C1 segment of cervical spinal cord (tissue), 14 donors: ENCODE results near the gene SMIM27.
"Not testable (repeated sequence)": the region's sequence is repeated elsewhere in the genome, so short reads cannot be mapped to it uniquely, and the experiment has no call there.

Experiments
- DNase-seq, 14 donors: peaks; one replicate each; lab custom pipeline; 2025; lab: John Stamatoyannopoulos, UW

The SMIM27 gene

DNA sequence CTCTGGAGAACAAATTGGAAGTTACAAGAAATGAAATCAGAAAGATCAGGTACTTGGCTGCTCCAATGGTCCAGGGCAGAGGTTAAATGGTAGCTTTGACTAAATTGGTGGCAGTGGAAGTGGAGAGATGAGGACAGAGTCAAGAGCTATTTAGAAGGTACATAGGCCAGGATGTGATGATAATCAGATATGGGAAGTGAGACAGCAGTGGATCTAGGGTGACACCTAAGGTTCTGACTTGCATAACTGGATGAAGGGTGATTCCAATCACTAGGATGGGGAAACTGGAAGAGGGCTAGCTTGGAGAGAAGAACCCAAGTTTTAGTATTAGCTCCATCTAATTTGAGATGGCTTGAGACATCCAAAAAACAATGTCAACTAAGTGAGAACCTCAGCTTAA is 44.8 kb downstream of the SMIM27 start:
- DNase-seq, result no peak

DNA sequence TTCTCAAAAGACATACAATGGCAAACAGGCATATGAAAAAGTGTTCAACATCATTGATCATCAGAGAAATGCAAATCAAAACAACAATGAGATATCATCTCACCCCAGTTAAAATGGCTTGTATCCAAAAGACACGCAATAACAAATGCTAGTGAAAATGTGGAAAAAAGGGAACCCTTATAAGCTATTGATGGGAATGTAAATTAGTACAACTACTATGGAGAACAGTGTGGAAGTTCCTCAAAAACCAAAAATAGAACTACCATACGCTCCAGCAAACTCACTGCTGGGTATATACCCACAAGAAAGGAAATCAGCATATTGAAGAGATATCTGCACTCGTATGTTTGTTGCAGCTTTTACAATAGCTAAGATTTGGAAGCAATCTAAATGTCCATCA is 46.9 kb downstream of the SMIM27 start:
- DNase-seq, result not testable (repeated sequence)
